Measurements from ENCODE around the gene PGAM2.

Gene PGAM2

GRCh38 chr7:44046321-44047061 is 18.9 kb downstream of the PGAM2 start:
- H3K18ac ChIP-seq (ENCODE audit: low read depth in 1 of 2, low read length in 2 of 2): no peak overlapping the region
- H2AK5ac ChIP-seq (ENCODE audit: low read length, severe bottlenecking): no peak overlapping the region
- no peak overlapping the region for H2AFZ ChIP-seq (ENCODE audit: low read depth, low read length)
- H3K27ac ChIP-seq (ENCODE audit: low read length, poor library complexity, severe bottlenecking): no peak overlapping the region
- H3K4me3 ChIP-seq (ENCODE audit: insufficient read depth in 1 of 2, low read depth in 1 of 2, low read length in 2 of 2): peak overlapping the region in 1 of 2 experiments; percentile 92
- H3K23ac ChIP-seq (ENCODE audit: low read length in 2 of 2): no peak overlapping the region
- no peak overlapping the region for H3K4me2 ChIP-seq (ENCODE audit: low read length, poor library complexity, severe bottlenecking)
- no peak overlapping the region for H2BK120ac ChIP-seq (ENCODE audit: low read depth, low read length)
- H3K27me3 ChIP-seq (ENCODE audit: control insufficient read depth in 1 of 2, insufficient read depth in 1 of 2, low read length in 2 of 2): no peaks in the 10 kb centered on the region
- no peak overlapping the region for H2BK5ac ChIP-seq (ENCODE audit: low read depth, low read length, poor library complexity, severe bottlenecking)
- no peak overlapping the region for H4K91ac ChIP-seq (ENCODE audit: low read length)
- H3K4me1 ChIP-seq (ENCODE audit: control insufficient read depth, insufficient read depth, low read depth, low read length): peaks cover 14% of the 10 kb centered on the region
- no peak overlapping the region for H2BK15ac ChIP-seq (ENCODE audit: low read depth, poor library complexity, severe bottlenecking)
- no peak overlapping the region for H2BK12ac ChIP-seq (ENCODE audit: low read length in 2 of 2)
- no peaks in the 10 kb centered on the region for H3K9me3 ChIP-seq (ENCODE audit: control insufficient read depth, low read length)
- DNase-seq: no peak
- H4K8ac ChIP-seq (ENCODE audit: low read length): no peak overlapping the region
- H3K14ac ChIP-seq (ENCODE audit: low read length in 2 of 2): no peak overlapping the region
- H3K36me3 ChIP-seq (ENCODE audit: control insufficient read depth in 1 of 2, insufficient read depth in 2 of 2, low read depth in 1 of 2, low read length in 2 of 2): peaks cover 37 to 41% of the 10 kb centered on the region in 2 experiments
- H3K79me1 ChIP-seq (replicated peaks; ENCODE audit: low read length, poor library complexity, severe bottlenecking): peaks cover 32% of the 10 kb centered on the region
- 95% methylated on average over 8 of the region's 8 CpGs for WGBS
- H3K4ac ChIP-seq (ENCODE audit: low read depth in 1 of 2, low read length in 2 of 2): peak overlapping the region in 1 of 2 experiments; percentile 5
- peak overlapping the region; percentile 94 for H3K9ac ChIP-seq (ENCODE audit: low read length)

- H3K27ac ChIP-seq (ENCODE audit: low read length, poor library complexity, severe bottlenecking): peak overlapping the region; percentile 55
- H4K91ac ChIP-seq (ENCODE audit: low read length): no peak overlapping the region
- no peak overlapping the region for H2BK12ac ChIP-seq (ENCODE audit: low read length in 2 of 2)
- H3K36me3 ChIP-seq (ENCODE audit: control insufficient read depth in 1 of 2, insufficient read depth in 2 of 2, low read depth in 1 of 2, low read length in 2 of 2): peaks cover 26 to 31% of the 10 kb centered on the region in 2 experiments
- DNase-seq: no peak
- H3K9me3 ChIP-seq (ENCODE audit: control insufficient read depth, low read length): no peaks in the 10 kb centered on the region
- H3K14ac ChIP-seq (ENCODE audit: low read length in 2 of 2): peak overlapping the region in 1 of 2 experiments; percentile 38
- H2AFZ ChIP-seq (ENCODE audit: low read depth, low read length): peak overlapping the region; percentile 89
- peak overlapping the region; percentile 77 for H3K4me2 ChIP-seq (ENCODE audit: low read length, poor library complexity, severe bottlenecking)
- no peak overlapping the region for H4K8ac ChIP-seq (ENCODE audit: low read length)
- H2BK120ac ChIP-seq (ENCODE audit: low read depth, low read length): no peak overlapping the region
- H3K27me3 ChIP-seq (ENCODE audit: control insufficient read depth in 1 of 2, insufficient read depth in 1 of 2, low read length in 2 of 2): no peaks in the 10 kb centered on the region
- peak overlapping the region; percentile 77 for H2AK5ac ChIP-seq (ENCODE audit: low read length, severe bottlenecking)
- no peak overlapping the region for H3K23ac ChIP-seq (ENCODE audit: low read length in 2 of 2)
- 30% methylated on average over 11 of the region's 15 CpGs for WGBS
- H3K4ac ChIP-seq (ENCODE audit: low read depth in 1 of 2, low read length in 2 of 2): peak overlapping the region in 1 of 2 experiments; percentile 84
- peak overlapping the region; percentile 58 for H2BK5ac ChIP-seq (ENCODE audit: low read depth, low read length, poor library complexity, severe bottlenecking)
- peak overlapping the region; percentile 92 to 94 for H3K4me3 ChIP-seq (ENCODE audit: insufficient read depth in 1 of 2, low read depth in 1 of 2, low read length in 2 of 2)
- H3K4me1 ChIP-seq (ENCODE audit: control insufficient read depth, insufficient read depth, low read depth, low read length): peaks cover 17% of the 10 kb centered on the region
- no peak overlapping the region for H2BK15ac ChIP-seq (ENCODE audit: low read depth, poor library complexity, severe bottlenecking)
- H3K18ac ChIP-seq (ENCODE audit: low read depth in 1 of 2, low read length in 2 of 2): peak overlapping the region in 1 of 2 experiments; percentile 93
- H3K79me1 ChIP-seq (replicated peaks; ENCODE audit: low read length, poor library complexity, severe bottlenecking): peaks cover 22% of the 10 kb centered on the region
- peak overlapping the region; percentile 94 for H3K9ac ChIP-seq (ENCODE audit: low read length)
Observed at GRCh38 chr7:44045226-44046014, 19.9 kb downstream of the PGAM2 start.

- H4K91ac ChIP-seq (ENCODE audit: low read length): peak within 1 kb of the TSS; percentile 95
- H2AFZ ChIP-seq (ENCODE audit: low read depth, low read length): peak within 1 kb of the TSS; percentile 89
- peak; percentile 90 for DNase-seq
- peak within 1 kb of the TSS; percentile 91 for H2BK15ac ChIP-seq (ENCODE audit: low read depth, poor library complexity, severe bottlenecking)
- H3K23ac ChIP-seq (ENCODE audit: low read length in 2 of 2): peak within 1 kb of the TSS in 1 of 2 experiments; percentile 94
- H3K27ac ChIP-seq (ENCODE audit: low read length, poor library complexity, severe bottlenecking): peak within 1 kb of the TSS; percentile 79
- peaks cover 19% of the 10 kb centered on the region for H3K4me1 ChIP-seq (ENCODE audit: control insufficient read depth, insufficient read depth, low read depth, low read length)
- peaks cover 14% of the 10 kb centered on the region for H3K79me1 ChIP-seq (replicated peaks; ENCODE audit: low read length, poor library complexity, severe bottlenecking)
- peak within 1 kb of the TSS; percentile 58 for H2BK5ac ChIP-seq (ENCODE audit: low read depth, low read length, poor library complexity, severe bottlenecking)
- under 1% methylated on average over 56 of the region's 74 CpGs for WGBS
- peak within 1 kb of the TSS in 1 of 2 experiments; percentile 82 for H3K14ac ChIP-seq (ENCODE audit: low read length in 2 of 2)
- peak within 1 kb of the TSS; percentile 87 for H3K4me2 ChIP-seq (ENCODE audit: low read length, poor library complexity, severe bottlenecking)
- peak within 1 kb of the TSS; percentile 77 for H2AK5ac ChIP-seq (ENCODE audit: low read length, severe bottlenecking)
- no peaks in the 10 kb centered on the region for H3K27me3 ChIP-seq (ENCODE audit: control insufficient read depth in 1 of 2, insufficient read depth in 1 of 2, low read length in 2 of 2)
- H4K8ac ChIP-seq (ENCODE audit: low read length): peak within 1 kb of the TSS; percentile 94
- H3K4ac ChIP-seq (ENCODE audit: low read depth in 1 of 2, low read length in 2 of 2): peak within 1 kb of the TSS; percentile 80 to 94
- H3K18ac ChIP-seq (ENCODE audit: low read depth in 1 of 2, low read length in 2 of 2): peak within 1 kb of the TSS; percentile 93 to 98
- H2BK12ac ChIP-seq (ENCODE audit: low read length in 2 of 2): no peak within 1 kb of the TSS
- peak within 1 kb of the TSS; percentile 57 for H2BK120ac ChIP-seq (ENCODE audit: low read depth, low read length)
- no peaks in the 10 kb centered on the region for H3K9me3 ChIP-seq (ENCODE audit: control insufficient read depth, low read length)
- peak within 1 kb of the TSS; percentile 92 to 94 for H3K4me3 ChIP-seq (ENCODE audit: insufficient read depth in 1 of 2, low read depth in 1 of 2, low read length in 2 of 2)
- H3K36me3 ChIP-seq (ENCODE audit: control insufficient read depth in 1 of 2, insufficient read depth in 2 of 2, low read depth in 1 of 2, low read length in 2 of 2): peaks cover 17 to 23% of the 10 kb centered on the region in 2 experiments
- H3K9ac ChIP-seq (ENCODE audit: low read length): peak within 1 kb of the TSS; percentile 94
Observed at GRCh38 chr7:44044315-44045225, 20.8 kb downstream of the PGAM2 start, which contains the start of gene DBNL. Gene DBNL, plus strand, starts transcription at chr7:44044702. Its CDS starts 36 bp downstream, at chr7:44044738.
